ENCODE results near the gene TNC. TPM values are rescaled to one million over a fixed set of nuclear protein-coding genes. Genes with fewer than 3 reads are reported as not detected.

TNC gene
- total and polyA plus RNA-seq, 9 donors = 1.2 to 108 (median 1.9) TPM

GRCh38 chr9:115004545-115004944, 113.4 kb downstream of the TNC start:
- Histone ChIP-seq H3K4me3 (no peak overlapping the region), H3K4me1 (ENCODE audit: insufficient read depth) (no peaks in the 10 kb centered on the region), H3K9me3 (no peaks in the 10 kb centered on the region), H3K27ac (no peak overlapping the region), H3K27me3 (no peaks in the 10 kb centered on the region), H3K36me3 (no peaks in the 10 kb centered on the region)
- intact Hi-C loops (cut with DNase I) = no loop called here
- no peak for DNase-seq
- TF ChIP-seq CTCF (IDR thresholded peaks at IDR 0.05) (no peak), EP300 (IDR thresholded peaks at IDR 0.05) (no peak), POLR2A (IDR thresholded peaks at IDR 0.05) (no peak)
- 72 to 83% (median 80%) methylated on average over 2 of the region's 2 CpGs for WGBS, 3 donors

GRCh38 chr9:115002371-115003120, 115.4 kb downstream of the TNC start:
- WGBS, 3 donors = 38 to 57% (median 53%) methylated on average over 8 of the region's 8 CpGs
- Histone ChIP-seq H3K9me3 (no peaks in the 10 kb centered on the region), H3K36me3 (no peaks in the 10 kb centered on the region), H3K4me3 (no peak overlapping the region), H3K27me3 (no peaks in the 10 kb centered on the region), H3K4me1 (ENCODE audit: insufficient read depth) (no peaks in the 10 kb centered on the region), H3K27ac (no peak overlapping the region)
- DNase-seq = no peak
- TF ChIP-seq EP300 (IDR thresholded peaks at IDR 0.05) (no peak), POLR2A (IDR thresholded peaks at IDR 0.05) (no peak), CTCF (IDR thresholded peaks at IDR 0.05) (no peak)
- intact Hi-C loops (cut with DNase I) = no loop called here

- 74 to 85% (median 75%) methylated on average over 7 of the region's 7 CpGs for WGBS, 3 donors
Observed at GRCh38 chr9:115000217-115000639, 117.7 kb downstream of the TNC start.

GRCh38 chr9:114998326-114998725, 119.6 kb downstream of the TNC start:
- Histone ChIP-seq H3K36me3 (no peaks in the 10 kb centered on the region), H3K9me3 (no peaks in the 10 kb centered on the region), H3K27me3 (no peaks in the 10 kb centered on the region), H3K27ac (no peak overlapping the region), H3K4me3 (no peak overlapping the region), H3K4me1 (ENCODE audit: insufficient read depth) (no peaks in the 10 kb centered on the region)
- 41 to 86% (median 82%) methylated on average over 2 of the region's 2 CpGs for WGBS, 3 donors
- no peak for DNase-seq
- TF ChIP-seq CTCF (IDR thresholded peaks at IDR 0.05) (no peak), EP300 (IDR thresholded peaks at IDR 0.05) (no peak), POLR2A (IDR thresholded peaks at IDR 0.05) (no peak)
- intact Hi-C loops (cut with DNase I) = loop anchor here in 1 of 4 donors (5.0 kb wide), 1 partner anchor 724 kb away; no protein-coding TSS in a partner anchor

More at GRCh38 chr9:115000217-115000639, 117.7 kb downstream of the TNC start:
- no peak overlapping the region for H3K4me3 ChIP-seq
- TF ChIP-seq EP300 (IDR thresholded peaks at IDR 0.05) (no peak), CTCF (IDR thresholded peaks at IDR 0.05) (no peak), POLR2A (IDR thresholded peaks at IDR 0.05) (no peak)
- H3K4me1 ChIP-seq (ENCODE audit: insufficient read depth) = no peaks in the 10 kb centered on the region
- DNase-seq = no peak
- H3K36me3 ChIP-seq = no peaks in the 10 kb centered on the region
- H3K9me3 ChIP-seq = no peaks in the 10 kb centered on the region
- H3K27me3 ChIP-seq = no peaks in the 10 kb centered on the region
- intact Hi-C loops (cut with DNase I) = no loop called here
- H3K27ac ChIP-seq = no peak overlapping the region
